HG02970 (cell line): Measurements from ENCODE around the gene USP12.

ENCODE experiments used
- ATAC-seq: cut with Tn5 transposase; IDR thresholded peaks from one replicate; pipeline ENCODE4 v1.9.1; 2021; ENCODE audit warnings: mild to moderate bottlenecking, moderate library complexity, moderate number of reproducible peaks; ENCODE audit not compliant: unreplicated experiment, low FRiP score

The USP12 gene

GRCh38 chr13:27041341-27041740, 130.3 kb downstream of the USP12 start:
- ATAC-seq = no peak

GRCh38 chr13:27040826-27041108, 130.8 kb downstream of the USP12 start:
- ATAC-seq = no peak

- no peak for ATAC-seq
Measured at GRCh38 chr13:27039171-27039701, 132.4 kb downstream of the USP12 start.

GRCh38 chr13:27038323-27038722, 133.3 kb downstream of the USP12 start:
- no peak for ATAC-seq

- ATAC-seq = no peak
Measured at GRCh38 chr13:27037571-27037970, 134.0 kb downstream of the USP12 start.

- ATAC-seq = no peak
Measured at GRCh38 chr13:27037171-27037570, 134.4 kb downstream of the USP12 start.

- no peak for ATAC-seq
Measured at GRCh38 chr13:27036236-27036981, 135.2 kb downstream of the USP12 start.

GRCh38 chr13:27035892-27036235, 135.7 kb downstream of the USP12 start:
- no peak for ATAC-seq

GRCh38 chr13:27034678-27035111, 136.9 kb downstream of the USP12 start:
- no peak for ATAC-seq

GRCh38 chr13:27028683-27029480, 142.7 kb downstream of the USP12 start:
- no peak for ATAC-seq

GRCh38 chr13:27027086-27027667, 144.4 kb downstream of the USP12 start:
- ATAC-seq = no peak

- no peak for ATAC-seq
Measured at GRCh38 chr13:27026396-27026795, 145.2 kb downstream of the USP12 start.

GRCh38 chr13:27024776-27025492, 146.7 kb downstream of the USP12 start:
- no peak for ATAC-seq

GRCh38 chr13:27024074-27024461, 147.5 kb downstream of the USP12 start:
- no peak for ATAC-seq

GRCh38 chr13:27023385-27024073, 148.1 kb downstream of the USP12 start:
- ATAC-seq = no peak

GRCh38 chr13:27022571-27023311, 148.9 kb downstream of the USP12 start:
- no peak for ATAC-seq

GRCh38 chr13:27020415-27020814, 151.2 kb downstream of the USP12 start:
- no peak for ATAC-seq

GRCh38 chr13:27018882-27019281, 152.7 kb downstream of the USP12 start:
- no peak for ATAC-seq

- no peak for ATAC-seq
Measured at GRCh38 chr13:27018344-27018861, 153.2 kb downstream of the USP12 start.
